Thyroid gland (tissue), 4 donors: Measurements from ENCODE around the gene RDX. TPM values are rescaled to one million over a fixed set of nuclear protein-coding genes. Genes with fewer than 3 reads are reported as not detected.

Source experiments
- DNase-seq, 2 donors: peaks; one replicate each; pipeline ENCODE4 v3.0.0-alpha.2; 2019
- H3K27ac ChIP-seq, 3 donors: fragments of 200-600 bp; sonication (generic); 1 replicate in 2 of 3; 2 replicates in 1 of 3; pipeline ENCODE4 v1.5.1; 2016 to 2019; ENCODE audit warnings: mild to moderate bottlenecking in 1 of 3, moderate library complexity in 1 of 3
- H3K27me3 ChIP-seq: fragments of 200-600 bp; sonication (generic); one replicate; pipeline ENCODE4 v1.5.1; 2019
- H3K36me3 ChIP-seq, 2 donors: fragments of 200-600 bp; sonication (generic); one replicate each; pipeline ENCODE4 v1.5.1; 2016 to 2019
- H3K4me1 ChIP-seq, 2 donors: fragments of 200-600 bp; sonication (generic); one replicate each; pipeline ENCODE4 v1.5.1; 2017 to 2019
- H3K4me3 ChIP-seq, 3 donors: fragments of 200-600 bp; sonication (generic); replicated peaks in 1 of 3; 1 replicate in 2 of 3; 2 replicates in 1 of 3; pipeline ENCODE4 v1.5.1; 2016; ENCODE audit warnings: mild to moderate bottlenecking in 1 of 3
- H3K9me3 ChIP-seq: fragments of 200-600 bp; sonication (generic); one replicate; pipeline ENCODE4 v1.5.1; 2017
- CTCF ChIP-seq, 6 experiments: fragments of 200-600 bp in 3 of 6; fragments of 450-650 bp in 3 of 6; sonication (generic) in 3 of 6; IDR thresholded peaks; one replicate each; pipeline ENCODE4 v1.5.1; 2016 to 2019; ENCODE audit warnings: antibody characterized with exemption in 6 of 6, mild to moderate bottlenecking in 2 of 6, inconsistent platforms in 1 of 6, moderate library complexity in 1 of 6
- POLR2A ChIP-seq, 2 donors: fragments of 450-650 bp; IDR thresholded peaks; one replicate each; pipeline ENCODE4 v1.6.1; 2017; ENCODE audit warnings: antibody characterized with exemption in 2 of 2, mild to moderate bottlenecking in 2 of 2, moderate library complexity in 1 of 2
- WGBS, 2 donors: methylation state at CpG; one replicate each; pipeline ENCODE4 v1.1.5; 2017; 5-methylcytosine and 5-hydroxymethylcytosine counted together
- intact Hi-C: fragments of 100-400 bp; cut with DNase I; formaldehyde crosslinking; loops from one replicate; pipeline ENCODE4 v1.15.1; 2023
- total RNA-seq, 4 donors: library from RNA; depleted of rRNA; stranded (reverse); fragments of >200 nt; gene quantifications; one replicate each; pipeline ENCODE4 v1.2.3, GENCODE V29; 2016

Gene RDX
- total RNA-seq, 4 donors from 2014 or later: 83.2 to 138 (median 107) TPM

GRCh38 chr11:110152199-110152598 is 144.2 kb downstream of the RDX start:
- Histone ChIP-seq H3K27ac (no peak overlapping the region), H3K4me1 (peaks cover 8 to 25% of the 10 kb centered on the region in 2 donors), H3K36me3 (no peaks in the 10 kb centered on the region), H3K9me3 (no peaks in the 10 kb centered on the region), H3K27me3 (no peaks in the 10 kb centered on the region), H3K4me3 (no peak overlapping the region)
- TF ChIP-seq CTCF (IDR thresholded peaks at IDR 0.05) (no peak), POLR2A (IDR thresholded peaks at IDR 0.05) (no peak)
- 59 to 63% methylated on average over 1 of the region's 1 CpG for WGBS, 2 donors
- intact Hi-C loops: no loop called here
- DNase-seq: no peak

- TF ChIP-seq POLR2A (IDR thresholded peaks at IDR 0.05) (no peak), CTCF (IDR thresholded peaks at IDR 0.05) (no peak)
- Histone ChIP-seq H3K27ac (no peak overlapping the region), H3K4me1 (peaks cover 8 to 25% of the 10 kb centered on the region in 2 donors), H3K36me3 (no peaks in the 10 kb centered on the region), H3K4me3 (no peak overlapping the region), H3K27me3 (no peaks in the 10 kb centered on the region), H3K9me3 (no peaks in the 10 kb centered on the region)
- intact Hi-C loops: no loop called here
- DNase-seq: no peak
- 78 to 80% methylated on average over 9 of the region's 9 CpGs for WGBS, 2 donors
Measured at GRCh38 chr11:110148775-110149744, 147.4 kb downstream of the RDX start.

- TF ChIP-seq POLR2A (IDR thresholded peaks at IDR 0.05) (no peak), CTCF (IDR thresholded peaks at IDR 0.05) (no peak)
- Histone ChIP-seq H3K4me3 (no peak overlapping the region), H3K36me3 (no peaks in the 10 kb centered on the region), H3K4me1 (peaks cover 8 to 25% of the 10 kb centered on the region in 2 donors), H3K27me3 (no peaks in the 10 kb centered on the region), H3K27ac (no peak overlapping the region), H3K9me3 (no peaks in the 10 kb centered on the region)
- intact Hi-C loops: no loop called here
- DNase-seq: no peak
- 51 to 60% methylated on average over 3 of the region's 3 CpGs for WGBS, 2 donors
Measured at GRCh38 chr11:110147962-110148709, 148.3 kb downstream of the RDX start.

- Histone ChIP-seq H3K27me3 (no peaks in the 10 kb centered on the region), H3K4me3 (no peak overlapping the region), H3K36me3 (no peaks in the 10 kb centered on the region), H3K9me3 (no peaks in the 10 kb centered on the region), H3K4me1 (no peaks in the 10 kb centered on the region), H3K27ac (no peak overlapping the region)
- DNase-seq: no peak
- intact Hi-C loops: no loop called here
- TF ChIP-seq CTCF (IDR thresholded peaks at IDR 0.05): no peak
- TF ChIP-seq POLR2A (IDR thresholded peaks at IDR 0.05): no peak
Measured at GRCh38 chr11:110141812-110142211, 154.6 kb downstream of the RDX start.

GRCh38 chr11:110134110-110134509 is 162.3 kb downstream of the RDX start:
- H3K36me3 ChIP-seq: no peaks in the 10 kb centered on the region
- no peaks in the 10 kb centered on the region for H3K9me3 ChIP-seq
- H3K4me1 ChIP-seq: no peaks in the 10 kb centered on the region
- WGBS, 2 donors: 91 to 93% methylated on average over 6 of the region's 6 CpGs
- no peak overlapping the region for H3K27ac ChIP-seq
- no peak overlapping the region for H3K4me3 ChIP-seq
- no peaks in the 10 kb centered on the region for H3K27me3 ChIP-seq
- TF ChIP-seq POLR2A (IDR thresholded peaks at IDR 0.05) (no peak), CTCF (IDR thresholded peaks at IDR 0.05) (no peak)
- intact Hi-C loops: no loop called here
- DNase-seq: no peak
